Uterus (tissue), 4 donors: ENCODE results near the gene SUGCT. TPM values are rescaled to one million over a fixed set of nuclear protein-coding genes. Genes with fewer than 3 reads are reported as not detected.

ENCODE experiments used
- DNase-seq, 2 donors: peaks; one replicate each; pipeline ENCODE4 v3.0.0-alpha.2; 2019 to 2020
- H3K27ac ChIP-seq, 2 donors: fragments of 200-600 bp; sonication (generic); 1 replicate in 1 of 2; 2 replicates in 1 of 2; pipeline ENCODE4 v1.5.1; 2016 to 2018
- H3K27me3 ChIP-seq, 2 donors: fragments of 200-600 bp; sonication (generic); one replicate each; pipeline ENCODE4 v1.5.1; 2018 to 2019; ENCODE audit warnings: control low read depth in 1 of 2
- H3K36me3 ChIP-seq, 2 donors: fragments of 200-600 bp; sonication (generic); one replicate each; pipeline ENCODE4 v1.5.1; 2019; ENCODE audit warnings: control low read depth in 1 of 2
- H3K4me1 ChIP-seq, 2 donors: fragments of 200-600 bp; sonication (generic); one replicate each; pipeline ENCODE4 v1.5.1; 2018 to 2019; ENCODE audit warnings: control low read depth in 1 of 2
- H3K4me3 ChIP-seq, 2 donors: fragments of 200-600 bp; sonication (generic); 1 replicate in 1 of 2; 2 replicates in 1 of 2; pipeline ENCODE4 v1.5.1; 2018 to 2019; ENCODE audit warnings: mild to moderate bottlenecking in 1 of 2
- H3K9me3 ChIP-seq, 2 donors: fragments of 200-600 bp; sonication (generic); one replicate each; pipeline ENCODE4 v1.5.1; 2019; ENCODE audit warnings: control low read depth in 1 of 2
- CTCF ChIP-seq, 4 experiments: fragments of 200-600 bp in 2 of 4; fragments of 450-650 bp in 2 of 4; sonication (generic) in 2 of 4; IDR thresholded peaks; one replicate each; pipeline ENCODE4 v1.5.1; 2016 to 2019; ENCODE audit warnings: antibody characterized with exemption in 4 of 4, mild to moderate bottlenecking in 2 of 4, moderate library complexity in 1 of 4
- POLR2A ChIP-seq, 2 donors: fragments of 450-650 bp; IDR thresholded peaks; one replicate each; pipeline ENCODE4 v1.6.1; 2016; ENCODE audit warnings: antibody characterized with exemption in 2 of 2, mild to moderate bottlenecking in 1 of 2, moderate library complexity in 1 of 2
- intact Hi-C: fragments of 100-400 bp; cut with DNase I; formaldehyde crosslinking; loops from one replicate; pipeline ENCODE4 v1.15.1; 2023; ENCODE audit warnings: low total_unique reads
- total RNA-seq, 4 donors: library from RNA; depleted of rRNA in 3 of 4; stranded (reverse); fragments of >200 nt in 3 of 4; gene quantifications; one replicate each; pipeline versions ENCODE4 v1.1.0 to v1.2.4, GENCODE V29; 2014 to 2023
- donor health status: DM: yes; HTN: yes; CAD: no.

The SUGCT gene
- total RNA-seq, 4 donors from 2014 or later, result 2.0 to 9.6 (median 6.3) TPM; not detected in 1

- TF ChIP-seq CTCF (IDR thresholded peaks at IDR 0.05) (no peak), POLR2A (IDR thresholded peaks at IDR 0.05) (no peak)
- intact Hi-C loops, result no loop called here
Measured at GRCh38 chr7:40276061-40276460, 141.3 kb downstream of the SUGCT start.

GRCh38 chr7:40279991-40280390, 145.2 kb downstream of the SUGCT start:
- H3K27me3 ChIP-seq, result no peaks in the 10 kb centered on the region
- H3K36me3 ChIP-seq, result no peaks in the 10 kb centered on the region
- H3K9me3 ChIP-seq, result no peaks in the 10 kb centered on the region
- intact Hi-C loops, result no loop called here
- H3K27ac ChIP-seq, result no peak overlapping the region
- H3K4me1 ChIP-seq, result no peaks in the 10 kb centered on the region
- TF ChIP-seq POLR2A (IDR thresholded peaks at IDR 0.05) (no peak), CTCF (IDR thresholded peaks at IDR 0.05) (no peak)
- no peak overlapping the region for H3K4me3 ChIP-seq
- DNase-seq, result no peak

More at GRCh38 chr7:40276061-40276460, 141.3 kb downstream of the SUGCT start:
- Histone ChIP-seq H3K9me3 (no peaks in the 10 kb centered on the region), H3K4me1 (no peaks in the 10 kb centered on the region), H3K36me3 (no peaks in the 10 kb centered on the region), H3K4me3 (no peak overlapping the region), H3K27ac (no peak overlapping the region), H3K27me3 (no peaks in the 10 kb centered on the region)
- no peak for DNase-seq

GRCh38 chr7:40282858-40283257, 148.1 kb downstream of the SUGCT start:
- H3K27ac ChIP-seq, result no peak overlapping the region
- no peaks in the 10 kb centered on the region for H3K36me3 ChIP-seq
- TF ChIP-seq POLR2A (IDR thresholded peaks at IDR 0.05) (no peak), CTCF (IDR thresholded peaks at IDR 0.05) (no peak)
- no peaks in the 10 kb centered on the region for H3K9me3 ChIP-seq
- H3K4me1 ChIP-seq, result no peaks in the 10 kb centered on the region
- intact Hi-C loops, result no loop called here
- no peak for DNase-seq
- H3K27me3 ChIP-seq, result no peaks in the 10 kb centered on the region
- no peak overlapping the region for H3K4me3 ChIP-seq

GRCh38 chr7:40283391-40283790, 148.6 kb downstream of the SUGCT start:
- no peak for DNase-seq
- no peaks in the 10 kb centered on the region for H3K4me1 ChIP-seq
- H3K27ac ChIP-seq, result no peak overlapping the region
- no peaks in the 10 kb centered on the region for H3K36me3 ChIP-seq
- intact Hi-C loops, result no loop called here
- H3K27me3 ChIP-seq, result no peaks in the 10 kb centered on the region
- no peaks in the 10 kb centered on the region for H3K9me3 ChIP-seq
- H3K4me3 ChIP-seq, result no peak overlapping the region
- TF ChIP-seq POLR2A (IDR thresholded peaks at IDR 0.05) (no peak), CTCF (IDR thresholded peaks at IDR 0.05) (no peak)

- TF ChIP-seq CTCF (IDR thresholded peaks at IDR 0.05) (no peak), POLR2A (IDR thresholded peaks at IDR 0.05) (no peak)
- H3K36me3 ChIP-seq, result no peaks in the 10 kb centered on the region
Measured at GRCh38 chr7:40288827-40289226, 154.0 kb downstream of the SUGCT start.

More at GRCh38 chr7:40288827-40289226, 154.0 kb downstream of the SUGCT start:
- H3K27me3 ChIP-seq, result no peaks in the 10 kb centered on the region
- no peaks in the 10 kb centered on the region for H3K9me3 ChIP-seq
- intact Hi-C loops, result no loop called here
- no peaks in the 10 kb centered on the region for H3K4me1 ChIP-seq
- no peak for DNase-seq
- no peak overlapping the region for H3K4me3 ChIP-seq
- H3K27ac ChIP-seq, result no peak overlapping the region
